Measurements from ENCODE around the gene KLRF2.

KLRF2 gene

GRCh38 chr12:9895215-9895971 is 14.1 kb downstream of the KLRF2 start:
- DNase-seq, result no peak

GRCh38 chr12:9897535-9897934 is 16.2 kb downstream of the KLRF2 start:
- no peak for DNase-seq

- DNase-seq, result no peak
Observed at GRCh38 chr12:9899209-9899608, 17.9 kb downstream of the KLRF2 start.

GRCh38 chr12:9900930-9901329 is 19.6 kb downstream of the KLRF2 start:
- no peak for DNase-seq

- DNase-seq, result no peak
Observed at GRCh38 chr12:9902539-9903228, 21.4 kb downstream of the KLRF2 start.

- no peak for DNase-seq
Observed at GRCh38 chr12:9906873-9907272, 25.6 kb downstream of the KLRF2 start.

- no peak for DNase-seq
Observed at GRCh38 chr12:9907769-9908168, 26.5 kb downstream of the KLRF2 start.

- no peak for DNase-seq
Observed at GRCh38 chr12:9908350-9908749, 27.1 kb downstream of the KLRF2 start.

- no peak for DNase-seq
Observed at GRCh38 chr12:9909724-9910123, 28.4 kb downstream of the KLRF2 start.

GRCh38 chr12:9910716-9911421 is 29.6 kb downstream of the KLRF2 start:
- no peak for DNase-seq

- DNase-seq, result no peak
Observed at GRCh38 chr12:9911708-9912107, 30.4 kb downstream of the KLRF2 start.

- no peak for DNase-seq
Observed at GRCh38 chr12:9919443-9919842, 38.2 kb downstream of the KLRF2 start.

GRCh38 chr12:9920451-9920850 is 39.2 kb downstream of the KLRF2 start:
- DNase-seq, result no peak

GRCh38 chr12:9922429-9922828 is 41.1 kb downstream of the KLRF2 start:
- no peak for DNase-seq

GRCh38 chr12:9925705-9926393 is 44.6 kb downstream of the KLRF2 start:
- DNase-seq, result peak; percentile 50

GRCh38 chr12:9926876-9927275 is 45.6 kb downstream of the KLRF2 start:
- no peak for DNase-seq

- DNase-seq, result no peak
Observed at GRCh38 chr12:9928607-9929006, 47.3 kb downstream of the KLRF2 start.

GRCh38 chr12:9931245-9931644 is 50.0 kb downstream of the KLRF2 start:
- DNase-seq, result no peak

GRCh38 chr12:9932270-9932669 is 51.0 kb downstream of the KLRF2 start, which contains the start of gene CLEC2A:
Gene CLEC2A (minus strand): TSS chr12:9932370. CDS start chr12:9932329, 41 bp downstream.
- no peak for DNase-seq

- DNase-seq, result no peak
Observed at GRCh38 chr12:9933958-9934357, 52.7 kb downstream of the KLRF2 start.

- DNase-seq, result no peak
Observed at GRCh38 chr12:9935026-9935425, 53.7 kb downstream of the KLRF2 start.

- DNase-seq, result no peak
Observed at GRCh38 chr12:9936591-9936990, 55.3 kb downstream of the KLRF2 start.

GRCh38 chr12:9940375-9940774 is 59.1 kb downstream of the KLRF2 start:
- DNase-seq, result no peak

Measured in kidney glomerular epithelial cell (primary cell).